Osteoblast (primary cell): ENCODE measurements around the gene LRCH3. TPM values are rescaled to one million over a fixed set of nuclear protein-coding genes. Genes with fewer than 3 reads are reported as not detected.

Experiments used
- DNase-seq: peaks from one replicate; pipeline ENCODE4 v3.0.0; 2011; ENCODE audit warnings: low spot score, mixed read lengths; ENCODE audit not compliant: insufficient read length; ENCODE audit errors: missing footprints
- H2AFZ ChIP-seq: 2 replicates; pipeline ENCODE4 v1.6.0; 2011; ENCODE audit warnings: mild to moderate bottlenecking, low read length
- H3K27ac ChIP-seq: 2 replicates; pipeline ENCODE4 v1.5.1; 2011; ENCODE audit warnings: mild to moderate bottlenecking, low read depth, low read length, moderate library complexity
- H3K27me3 ChIP-seq: 2 replicates; pipeline ENCODE4 v1.6.0; 2012; ENCODE audit warnings: mild to moderate bottlenecking, control low read depth, inconsistent platforms, low read length, moderate library complexity; ENCODE audit not compliant: insufficient read depth
- H3K36me3 ChIP-seq: 2 replicates; pipeline ENCODE4 v1.5.1; 2011; ENCODE audit warnings: mild to moderate bottlenecking, low read length, control low read depth, moderate library complexity; ENCODE audit not compliant: insufficient read depth
- H3K4me1 ChIP-seq: 2 replicates; pipeline ENCODE4 v1.5.1; 2011; ENCODE audit warnings: mild to moderate bottlenecking, low read length, control low read depth, moderate library complexity; ENCODE audit not compliant: insufficient read depth
- H3K4me2 ChIP-seq: 2 replicates; pipeline ENCODE4 v1.6.0; 2011; ENCODE audit warnings: mild to moderate bottlenecking, low read length; ENCODE audit not compliant: insufficient read depth
- H3K4me3 ChIP-seq: fragments of 200-600 bp; sonication (generic); 3 replicates; pipeline ENCODE4 v1.5.1; 2012; ENCODE audit warnings: mild to moderate bottlenecking, low read length, inconsistent platforms; ENCODE audit not compliant: insufficient read depth
- H3K79me2 ChIP-seq: 2 replicates; pipeline ENCODE4 v1.6.0; 2012; ENCODE audit warnings: mild to moderate bottlenecking, low read length, control low read depth, inconsistent platforms; ENCODE audit not compliant: insufficient read depth
- H3K9me3 ChIP-seq: 2 replicates; pipeline ENCODE4 v1.5.1; 2011; ENCODE audit warnings: low read depth, low read length, control low read depth
- H4K20me1 ChIP-seq: 2 replicates; pipeline ENCODE4 v1.6.0; 2012; ENCODE audit warnings: mild to moderate bottlenecking, low read length, control low read depth; ENCODE audit not compliant: insufficient read depth
- CTCF ChIP-seq: IDR thresholded peaks from 2 replicates; pipeline ENCODE4 v1.5.1; 2011; ENCODE audit warnings: mild to moderate bottlenecking, low read depth, low read length, moderate library complexity; ENCODE audit errors: extremely low read depth
- total RNA-seq: library from RNA; depleted of rRNA; stranded (reverse); fragments of >200 nt; gene quantifications from 2 replicates; pipeline ENCODE4 v1.2.3, GENCODE V29; 2012

Gene LRCH3
- total RNA-seq, 1 donor, result 91.6 TPM

- H3K4me3 ChIP-seq, result no peak overlapping the region
- H3K36me3 ChIP-seq, result peaks cover 42% of the 10 kb centered on the region
- peak overlapping the region; percentile 84 for H3K27ac ChIP-seq
- H3K27me3 ChIP-seq, result no peaks in the 10 kb centered on the region
- H4K20me1 ChIP-seq, result no peaks in the 10 kb centered on the region
- no peaks in the 10 kb centered on the region for H3K9me3 ChIP-seq
- H3K4me2 ChIP-seq, result no peak overlapping the region
- no peak for DNase-seq
- no peak overlapping the region for H2AFZ ChIP-seq
- no peak for TF ChIP-seq CTCF
- peaks cover 18% of the 10 kb centered on the region for H3K4me1 ChIP-seq
- no peaks in the 10 kb centered on the region for H3K79me2 ChIP-seq
Measured at GRCh38 chr3:197856199-197856816, 65.3 kb downstream of the LRCH3 start.

GRCh38 chr3:197858133-197858532 is 67.1 kb downstream of the LRCH3 start:
- Histone ChIP-seq H2AFZ (no peak overlapping the region), H3K4me1 (peaks cover 18% of the 10 kb centered on the region), H3K4me3 (no peak overlapping the region), H3K9me3 (no peaks in the 10 kb centered on the region), H3K27ac (no peak overlapping the region), H3K27me3 (no peaks in the 10 kb centered on the region), H3K4me2 (no peak overlapping the region), H3K36me3 (peaks cover 33% of the 10 kb centered on the region), H4K20me1 (no peaks in the 10 kb centered on the region), H3K79me2 (no peaks in the 10 kb centered on the region)
- DNase-seq, result no peak
- no peak for TF ChIP-seq CTCF

GRCh38 chr3:197858598-197858997 is 67.5 kb downstream of the LRCH3 start:
- Histone ChIP-seq H2AFZ (no peak overlapping the region), H3K36me3 (peaks cover 33% of the 10 kb centered on the region), H3K27ac (no peak overlapping the region), H3K4me3 (no peak overlapping the region), H4K20me1 (no peaks in the 10 kb centered on the region), H3K27me3 (no peaks in the 10 kb centered on the region), H3K4me1 (peaks cover 18% of the 10 kb centered on the region), H3K79me2 (no peaks in the 10 kb centered on the region), H3K4me2 (no peak overlapping the region), H3K9me3 (no peaks in the 10 kb centered on the region)
- no peak for DNase-seq
- no peak for TF ChIP-seq CTCF

GRCh38 chr3:197866035-197866434 is 75.0 kb downstream of the LRCH3 start:
- H3K4me2 ChIP-seq, result no peak overlapping the region
- no peaks in the 10 kb centered on the region for H4K20me1 ChIP-seq
- H3K4me1 ChIP-seq, result no peaks in the 10 kb centered on the region
- H2AFZ ChIP-seq, result no peak overlapping the region
- peaks cover 53% of the 10 kb centered on the region for H3K36me3 ChIP-seq
- no peaks in the 10 kb centered on the region for H3K79me2 ChIP-seq
- H3K4me3 ChIP-seq, result no peak overlapping the region
- no peak overlapping the region for H3K27ac ChIP-seq
- TF ChIP-seq CTCF, result no peak
- no peaks in the 10 kb centered on the region for H3K9me3 ChIP-seq
- DNase-seq, result no peak
- no peaks in the 10 kb centered on the region for H3K27me3 ChIP-seq
